ENCODE data around the gene LBX2. TPM values are rescaled to one million over a fixed set of nuclear protein-coding genes. Genes with fewer than 3 reads are reported as not detected.

LBX2 gene
- total RNA-seq, 1 experiment from 2014 or later, result not detected

GRCh38 chr2:74535440-74535965, 36.1 kb upstream of the LBX2 start:
- intact Hi-C loops (cut with micrococcal nuclease; ENCODE audit: unreplicated experiment), result loop anchor here (10.0 kb wide), 1 partner anchor 201 kb away; no protein-coding TSS in a partner anchor
- no peak for DNase-seq (ENCODE audit: low spot score)

GRCh38 chr2:74534411-74534810, 35.0 kb upstream of the LBX2 start:
- Histone ChIP-seq H3K9me3 (ENCODE audit: low read depth, low read length, poor library complexity, severe bottlenecking) (no peaks in the 10 kb centered on the region), H3K4me3 (ENCODE audit: low read depth, low read length, poor library complexity, severe bottlenecking) (no peak overlapping the region), H3K36me3 (ENCODE audit: insufficient read depth, low read length, poor library complexity, severe bottlenecking) (peaks cover 5% of the 10 kb centered on the region), H3K4me1 (ENCODE audit: insufficient read depth, low read length, poor library complexity, severe bottlenecking) (peaks cover 8% of the 10 kb centered on the region), H3K27me3 (replicated peaks; ENCODE audit: insufficient read depth, low read depth, low read length, poor library complexity) (peaks cover 10% of the 10 kb centered on the region), H3K27ac (ENCODE audit: low read depth, low read length, poor library complexity, severe bottlenecking) (no peak overlapping the region)
- BruUV-seq (replicated peaks), result no TSS peak
- no peak for DNase-seq (ENCODE audit: low spot score)
- TF ChIP-seq CTCF (conservative IDR thresholded peaks at IDR 0.05; ENCODE audit: low read depth, low read length) (no peak), EZH2 (IDR thresholded peaks at IDR 0.05; ENCODE audit: borderline replicate concordance, low read depth, low read length, poor library complexity, severe bottlenecking) (no peak)
- intact Hi-C loops (cut with micrococcal nuclease; ENCODE audit: unreplicated experiment), result loop anchor here (5.0 to 10.0 kb wide), 2 partner anchors 200 to 282 kb away; no protein-coding TSS in a partner anchor
- POLR2A ChIA-PET (ENCODE audit: low non-redundant PET), result no interaction called here
- CTCF ChIA-PET, result no interaction called here

More at GRCh38 chr2:74535440-74535965, 36.1 kb upstream of the LBX2 start:
- Histone ChIP-seq H3K4me3 (ENCODE audit: low read depth, low read length, poor library complexity, severe bottlenecking) (no peak overlapping the region), H3K9me3 (ENCODE audit: low read depth, low read length, poor library complexity, severe bottlenecking) (no peaks in the 10 kb centered on the region), H3K27ac (ENCODE audit: low read depth, low read length, poor library complexity, severe bottlenecking) (no peak overlapping the region), H3K4me1 (ENCODE audit: insufficient read depth, low read length, poor library complexity, severe bottlenecking) (peaks cover 8% of the 10 kb centered on the region), H3K36me3 (ENCODE audit: insufficient read depth, low read length, poor library complexity, severe bottlenecking) (peaks cover 5% of the 10 kb centered on the region), H3K27me3 (replicated peaks; ENCODE audit: insufficient read depth, low read depth, low read length, poor library complexity) (peaks cover 10% of the 10 kb centered on the region)
- no TSS peak for BruUV-seq (replicated peaks)
- TF ChIP-seq EZH2 (IDR thresholded peaks at IDR 0.05; ENCODE audit: borderline replicate concordance, low read depth, low read length, poor library complexity, severe bottlenecking), result no peak
- no peak for TF ChIP-seq CTCF (conservative IDR thresholded peaks at IDR 0.05; ENCODE audit: low read depth, low read length)
- CTCF ChIA-PET, result no interaction called here
- POLR2A ChIA-PET (ENCODE audit: low non-redundant PET), result no interaction called here

- H3K27ac ChIP-seq (ENCODE audit: low read depth, low read length, poor library complexity, severe bottlenecking), result no peak overlapping the region
- ChIA-PET CTCF (no interaction called here), POLR2A (ENCODE audit: low non-redundant PET) (no interaction called here)
- no peaks in the 10 kb centered on the region for H3K9me3 ChIP-seq (ENCODE audit: low read depth, low read length, poor library complexity, severe bottlenecking)
- peaks cover 13% of the 10 kb centered on the region for H3K4me1 ChIP-seq (ENCODE audit: insufficient read depth, low read length, poor library complexity, severe bottlenecking)
- TF ChIP-seq EZH2 (IDR thresholded peaks at IDR 0.05; ENCODE audit: borderline replicate concordance, low read depth, low read length, poor library complexity, severe bottlenecking) (no peak), CTCF (conservative IDR thresholded peaks at IDR 0.05; ENCODE audit: low read depth, low read length) (no peak)
- BruUV-seq (replicated peaks), result no TSS peak
- DNase-seq (ENCODE audit: low spot score), result no peak
- intact Hi-C loops (cut with micrococcal nuclease; ENCODE audit: unreplicated experiment), result loop anchor here (5.0 to 10.0 kb wide), 2 partner anchors 199 to 281 kb away; no protein-coding TSS in a partner anchor
- peaks cover 6% of the 10 kb centered on the region for H3K27me3 ChIP-seq (replicated peaks; ENCODE audit: insufficient read depth, low read depth, low read length, poor library complexity)
- H3K36me3 ChIP-seq (ENCODE audit: insufficient read depth, low read length, poor library complexity, severe bottlenecking), result peaks cover 5% of the 10 kb centered on the region
- H3K4me3 ChIP-seq (ENCODE audit: low read depth, low read length, poor library complexity, severe bottlenecking), result no peak overlapping the region
Observed at GRCh38 chr2:74533464-74533863, 34.1 kb upstream of the LBX2 start.
